ENCODE results near the gene KPNA2.
"Not testable (repeated sequence)": the region's sequence is repeated elsewhere in the genome, so short reads cannot be mapped to it uniquely, and the experiment has no call there.

The KPNA2 gene

DNA sequence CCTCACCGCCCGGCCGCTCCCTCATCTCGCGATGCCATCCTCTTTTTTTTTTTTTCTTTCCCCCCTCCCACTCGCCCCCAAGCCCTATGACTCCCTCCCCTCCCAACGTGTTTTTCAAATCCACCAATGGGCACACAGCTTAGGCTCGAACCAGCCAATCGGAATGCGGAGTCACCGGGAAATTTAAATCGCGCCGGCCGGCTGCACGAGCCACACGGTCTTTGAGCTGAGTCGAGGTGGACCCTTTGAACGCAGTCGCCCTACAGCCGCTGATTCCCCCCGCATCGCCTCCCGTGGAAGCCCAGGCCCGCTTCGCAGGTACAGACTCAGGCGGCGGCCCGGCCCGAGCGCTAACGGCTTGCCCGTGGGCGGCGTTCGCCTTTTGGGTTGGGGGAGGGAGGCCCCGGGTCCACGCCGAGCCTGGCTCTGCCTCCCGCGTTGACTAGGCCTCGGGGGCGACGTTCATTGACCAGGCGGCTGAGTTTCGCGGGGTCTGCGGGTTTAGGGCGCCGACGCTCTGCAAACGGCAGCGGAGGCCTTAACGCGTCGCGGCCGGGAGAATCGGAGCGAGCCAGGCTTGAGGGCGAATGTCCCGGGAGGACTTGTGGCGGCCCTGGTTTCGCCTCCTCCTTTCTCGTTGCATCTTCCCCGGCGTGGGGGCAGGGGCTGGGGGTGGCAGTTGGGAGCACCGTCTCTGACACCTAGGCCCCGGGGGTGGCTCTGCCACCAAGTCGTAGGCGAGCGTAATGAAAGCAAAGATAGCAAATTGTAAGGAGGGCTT is at the start of gene KPNA2:
KPNA2 (plus strand) TSS at position 213 of the 781 bp plus-strand sequence. CDS start 1,398 bp downstream, outside the sequence.
- DNase-seq: peak; percentile 92

DNA sequence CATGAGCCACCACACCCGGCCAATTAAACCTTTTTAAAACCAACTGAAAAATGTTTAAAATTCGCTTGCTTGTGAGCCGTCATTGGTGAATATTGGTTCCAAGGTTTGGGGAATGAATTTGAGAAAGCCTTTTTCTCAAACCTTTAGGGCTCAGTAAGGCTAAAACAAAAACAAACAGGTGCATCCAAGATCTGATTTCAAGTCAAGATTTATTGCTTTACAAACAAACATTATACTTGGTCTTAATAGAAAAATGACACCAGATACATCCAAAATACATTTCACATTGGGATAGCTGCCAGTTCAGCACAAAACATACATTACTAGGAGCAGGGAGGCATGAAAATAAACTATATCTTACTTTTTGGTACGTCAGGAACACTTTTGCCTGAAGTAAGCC is 44.6 kb upstream of the KPNA2 start:
- no peak for DNase-seq

DNA sequence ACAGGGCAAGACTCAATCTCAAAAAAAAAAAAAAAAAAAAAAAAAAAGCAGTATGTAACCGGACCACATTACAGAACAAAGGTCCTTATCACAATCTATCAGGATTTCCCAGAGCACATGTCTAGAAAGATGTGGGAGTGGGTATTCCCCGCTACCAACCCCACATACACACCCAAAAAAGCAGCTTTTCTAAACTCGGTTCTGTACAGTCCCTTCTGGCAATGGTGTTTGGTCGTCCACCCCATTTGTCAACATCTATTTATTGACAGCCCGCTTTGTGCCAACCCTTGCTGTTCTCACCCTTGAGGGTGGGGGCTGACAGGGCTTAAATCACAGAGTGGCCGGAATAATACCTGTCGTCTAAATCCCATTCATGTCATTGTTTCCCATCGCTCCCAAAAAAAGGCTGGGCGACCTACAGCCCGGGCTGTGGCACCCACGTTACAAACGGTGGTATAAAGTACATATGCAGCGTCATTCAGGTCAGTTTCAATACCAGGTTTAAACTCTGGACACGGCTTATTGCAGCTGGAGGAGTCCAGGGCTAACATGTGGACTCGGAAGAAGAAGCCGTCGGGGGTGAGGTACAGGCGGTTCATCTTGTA is 42.9 kb upstream of the KPNA2 start:
- DNase-seq: no peak

DNA sequence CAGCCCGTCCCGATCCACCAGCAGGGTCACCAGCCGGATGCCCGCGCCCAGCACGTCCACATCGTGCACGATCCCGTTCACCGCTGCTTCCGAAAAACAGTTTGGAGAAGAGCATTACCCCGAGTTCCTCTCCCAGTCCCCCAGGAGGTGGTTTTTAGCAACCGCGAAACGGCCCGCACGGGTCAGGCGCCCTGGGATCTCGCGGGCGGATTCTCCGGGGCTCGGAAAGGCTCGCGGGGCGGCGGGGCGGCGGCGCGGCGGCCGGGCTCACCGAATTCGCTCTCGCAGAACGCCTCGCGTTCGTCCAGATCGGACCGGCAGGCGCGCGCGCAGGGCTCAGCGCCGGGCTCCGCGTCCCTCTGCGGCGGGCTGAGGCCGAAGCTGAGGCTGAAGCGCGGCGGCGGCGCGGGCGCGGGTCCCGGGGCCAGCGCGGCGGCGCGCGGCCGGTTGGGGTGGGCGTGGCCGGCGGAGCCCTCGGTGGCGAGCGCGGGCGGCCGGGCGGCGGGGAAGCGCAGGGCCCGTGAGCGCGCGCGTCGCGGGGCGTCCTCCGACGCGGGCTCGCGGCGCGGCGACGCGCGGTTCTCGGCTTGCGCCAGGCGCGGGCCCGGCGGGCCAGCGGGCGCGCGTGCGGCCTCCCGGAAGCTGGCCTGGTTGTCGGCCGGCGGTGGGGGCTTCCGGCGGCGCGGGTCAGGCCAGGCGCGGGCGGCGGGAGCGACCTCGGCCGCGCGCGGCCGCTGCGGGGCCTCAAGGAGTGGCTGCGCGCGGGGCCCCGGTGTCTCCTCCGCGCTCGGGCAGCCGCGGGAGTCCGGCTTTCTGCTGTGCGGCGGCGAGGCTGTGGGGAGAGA is 42.2 kb upstream of the KPNA2 start:
- peak; percentile 78 for DNase-seq

DNA sequence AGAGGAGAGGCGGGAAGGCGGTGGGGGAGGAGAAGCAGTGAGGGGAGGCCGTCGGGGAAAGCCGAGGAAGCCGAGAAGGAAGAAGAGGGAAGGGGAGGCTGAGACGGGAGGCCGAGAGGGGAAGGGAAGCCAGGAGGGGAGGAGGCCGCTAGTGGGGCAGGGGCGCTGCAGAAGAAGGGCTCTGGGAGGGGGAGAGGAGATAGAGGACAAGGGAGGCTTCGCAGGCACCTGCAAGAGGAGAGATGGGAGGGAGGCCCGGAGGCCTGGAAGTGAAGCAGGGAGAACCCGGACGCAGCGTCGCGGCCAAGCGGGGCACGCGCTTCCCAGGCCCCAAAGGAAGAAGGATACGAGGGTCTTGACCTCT is 41.6 kb upstream of the KPNA2 start:
- DNase-seq: no peak

DNA sequence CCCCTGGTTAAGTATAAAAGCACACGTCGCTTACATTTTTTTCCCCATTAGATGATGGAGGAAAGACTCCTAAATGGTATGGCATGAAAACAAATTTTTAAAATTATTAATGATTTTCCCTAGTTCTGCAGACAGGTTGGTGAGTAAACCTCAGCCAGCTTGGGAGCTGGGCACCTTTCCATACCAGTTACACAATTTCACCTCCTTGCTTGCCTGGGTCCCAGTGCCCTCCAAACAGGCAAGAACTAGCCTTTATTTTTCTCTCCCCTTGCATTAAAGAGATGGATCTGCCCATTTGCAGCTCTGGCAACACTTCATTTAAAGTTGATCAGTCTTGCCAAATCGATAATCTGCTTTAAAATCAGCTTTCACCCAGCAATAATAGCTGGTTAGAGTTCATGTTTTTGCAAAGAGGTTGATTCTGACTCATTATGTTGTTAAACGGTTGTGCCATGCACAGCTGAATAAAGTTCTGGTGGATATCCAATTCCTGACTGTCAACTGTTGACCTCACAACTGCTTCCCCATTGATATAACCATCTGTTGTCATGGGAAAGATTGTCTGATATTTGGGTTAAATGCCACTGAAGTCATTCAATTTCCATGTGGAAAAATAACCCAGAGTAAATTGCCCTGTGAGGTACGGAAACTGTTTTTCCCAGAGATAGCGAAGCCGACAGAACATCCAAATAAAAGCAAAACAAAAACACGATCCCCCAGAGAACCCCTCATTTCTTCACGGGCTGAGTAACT is 40.5 kb upstream of the KPNA2 start:
- DNase-seq: peak; percentile 22

DNA sequence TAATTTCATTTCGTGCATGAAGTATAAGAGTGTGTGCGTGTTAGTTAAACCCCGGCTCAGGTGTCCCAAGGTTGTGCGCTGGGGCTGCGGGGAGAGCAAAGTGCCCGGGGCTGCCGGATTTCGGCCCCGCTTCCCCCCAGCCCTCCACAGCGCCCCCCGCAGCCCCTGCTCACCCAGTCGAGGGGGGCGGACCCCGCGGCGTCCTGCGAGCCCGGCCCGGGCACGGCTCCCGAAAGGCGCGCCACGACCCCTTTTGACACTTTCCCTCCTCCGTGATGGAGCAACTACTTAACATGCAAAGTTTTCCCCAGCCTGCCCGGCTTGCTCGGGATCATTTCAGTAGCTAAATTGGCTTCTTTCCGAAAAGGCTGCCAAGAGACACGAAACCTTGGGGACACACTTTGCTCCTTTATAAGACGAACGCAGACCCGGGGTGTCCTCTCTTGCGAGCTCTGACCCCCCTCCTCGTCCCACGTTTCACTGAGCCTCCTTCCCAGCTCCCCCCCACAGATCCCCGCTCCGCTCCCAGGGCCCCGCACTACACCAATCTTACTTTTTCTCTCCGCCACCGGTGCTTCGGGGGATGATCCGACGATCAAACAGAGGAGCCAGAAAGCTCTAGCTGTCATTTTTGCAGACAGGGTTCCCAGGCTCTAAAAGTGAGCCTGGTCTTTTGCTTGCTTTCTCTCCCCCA is 39.8 kb upstream of the KPNA2 start:
- DNase-seq: peak; percentile 55

DNA sequence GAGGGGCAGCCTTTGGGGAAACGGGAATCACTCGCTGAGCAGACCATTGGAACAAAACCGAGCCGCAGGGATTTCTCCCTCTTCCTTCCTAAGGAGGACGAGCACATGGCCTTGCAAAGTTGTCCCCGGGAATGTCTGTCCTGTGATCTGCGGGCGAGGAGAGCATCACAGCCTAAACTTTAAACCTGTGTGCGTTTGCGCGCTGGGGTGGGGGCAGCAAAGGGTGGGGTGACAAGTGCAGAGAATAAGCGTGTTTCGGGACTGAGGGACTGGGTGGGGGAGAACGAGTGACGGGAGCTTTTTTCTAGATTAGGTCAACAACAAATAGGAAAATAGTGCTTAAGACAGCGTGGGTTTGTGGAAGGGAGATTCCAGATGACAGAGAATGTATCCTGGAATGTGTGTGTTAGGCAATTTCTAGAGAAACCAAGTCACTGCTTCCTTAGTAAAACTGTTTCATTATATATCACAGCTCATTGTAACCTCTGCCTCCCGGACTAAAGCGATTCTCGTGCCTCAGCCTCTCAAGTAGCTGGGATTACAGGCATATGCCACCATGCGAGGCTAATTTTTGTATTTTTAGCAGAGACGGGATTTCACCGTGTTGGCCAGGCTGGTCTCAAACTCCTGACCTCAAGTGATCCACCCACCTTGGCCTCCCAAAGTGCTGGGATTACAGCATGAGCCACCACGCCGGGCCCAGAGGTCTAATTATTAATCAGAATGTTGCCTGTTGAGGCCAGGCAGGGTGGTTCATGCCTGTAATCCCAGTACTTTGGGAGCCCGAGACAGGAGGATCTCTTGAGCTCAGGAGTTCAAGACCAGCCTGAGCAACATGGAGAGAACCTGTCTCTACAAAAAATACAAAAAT is 39.0 kb upstream of the KPNA2 start, which contains the start of gene C17orf58:
C17orf58 (minus strand) TSS at position 169 of the 871 bp plus-strand sequence. CDS start 271 bp downstream, outside the sequence.
- DNase-seq: peak; percentile 58

DNA sequence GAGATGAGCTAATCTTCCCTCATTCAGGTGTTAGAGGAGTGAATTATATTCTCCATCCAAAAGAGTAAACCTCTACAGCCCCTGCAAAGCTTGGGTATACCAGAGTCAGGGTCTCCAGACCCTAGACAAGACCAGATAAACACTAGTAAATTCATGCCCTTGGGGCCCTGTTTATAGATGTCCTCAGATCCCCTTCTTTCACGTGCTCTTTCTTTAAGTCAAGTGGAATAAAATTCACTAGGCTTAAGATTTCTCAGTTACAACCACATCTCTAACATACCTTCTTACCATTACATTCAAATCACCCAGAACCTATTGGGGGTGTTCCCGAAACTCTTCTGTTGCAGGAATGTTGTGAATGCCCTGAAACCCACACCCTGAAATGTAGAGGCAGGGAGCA is 37.1 kb upstream of the KPNA2 start:
- peak; percentile 18 for DNase-seq

DNA sequence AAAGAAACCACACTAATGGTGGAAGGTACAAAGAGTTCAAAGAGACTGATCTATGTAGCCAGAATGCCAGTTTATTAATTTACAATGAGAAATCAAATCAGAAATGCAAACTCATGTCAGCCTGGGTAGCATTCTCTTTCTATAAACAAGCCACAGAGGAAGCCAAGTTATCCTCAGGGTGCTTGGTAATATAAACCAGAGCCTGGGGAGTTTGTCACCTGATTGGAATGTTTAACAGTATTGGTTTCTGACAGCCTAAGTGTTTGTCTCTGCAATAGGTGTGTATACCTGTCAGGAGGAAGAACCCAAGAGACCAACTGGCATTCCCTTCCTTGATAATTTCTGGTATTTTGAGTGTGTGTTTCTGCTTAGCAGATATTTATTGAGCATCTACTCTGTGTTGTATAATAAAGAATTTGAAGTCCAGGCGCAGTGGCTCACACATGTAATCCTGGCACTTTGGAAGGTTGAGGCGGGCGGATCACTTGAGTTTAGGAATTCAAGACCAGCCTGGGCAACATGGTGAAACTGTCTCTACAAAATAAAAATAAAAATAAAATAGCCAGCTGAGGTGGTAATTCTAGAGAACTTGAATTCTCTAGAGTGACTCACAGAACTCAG is 36.1 kb upstream of the KPNA2 start:
- no peak for DNase-seq

DNA sequence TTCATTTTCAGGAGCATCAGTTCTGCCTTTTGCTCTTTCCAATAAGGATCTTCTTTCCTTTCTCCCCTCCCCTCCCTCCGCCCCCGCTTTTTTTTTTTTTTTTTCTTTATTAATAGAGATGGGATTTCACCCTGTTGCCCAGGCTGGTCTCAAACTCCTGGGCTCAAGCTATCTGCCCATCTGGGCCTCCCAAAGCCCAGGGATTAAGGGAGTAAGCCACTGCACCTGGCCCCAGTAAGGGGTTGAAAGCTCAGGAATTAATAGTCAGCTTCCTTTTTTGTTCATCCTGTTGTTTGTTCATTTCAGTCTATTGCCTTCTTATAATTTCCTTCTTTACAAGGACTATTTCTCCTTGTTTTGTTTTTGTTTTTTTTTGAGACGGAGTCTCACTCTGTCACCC is 31.3 kb upstream of the KPNA2 start:
- no peak for DNase-seq

DNA sequence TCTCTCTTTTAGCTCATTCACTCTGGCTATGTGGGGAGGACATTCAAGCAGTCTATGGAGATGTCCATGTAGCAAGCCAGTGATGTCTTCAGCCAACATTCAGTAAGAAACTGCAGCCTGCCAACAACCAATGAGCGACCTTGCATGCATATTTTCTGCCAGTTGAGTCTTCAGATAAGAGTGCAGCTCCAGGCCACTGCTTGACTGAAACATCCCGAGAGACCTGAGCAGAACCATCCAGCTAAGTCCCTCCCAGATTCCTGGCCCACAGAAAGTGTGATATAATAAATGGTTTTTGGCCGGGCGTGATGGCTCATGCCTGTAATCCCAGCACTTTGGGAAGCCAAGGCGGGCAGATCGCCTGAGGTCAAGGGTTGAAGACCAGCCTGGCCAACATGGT is 28.7 kb upstream of the KPNA2 start:
- DNase-seq: no peak

DNA sequence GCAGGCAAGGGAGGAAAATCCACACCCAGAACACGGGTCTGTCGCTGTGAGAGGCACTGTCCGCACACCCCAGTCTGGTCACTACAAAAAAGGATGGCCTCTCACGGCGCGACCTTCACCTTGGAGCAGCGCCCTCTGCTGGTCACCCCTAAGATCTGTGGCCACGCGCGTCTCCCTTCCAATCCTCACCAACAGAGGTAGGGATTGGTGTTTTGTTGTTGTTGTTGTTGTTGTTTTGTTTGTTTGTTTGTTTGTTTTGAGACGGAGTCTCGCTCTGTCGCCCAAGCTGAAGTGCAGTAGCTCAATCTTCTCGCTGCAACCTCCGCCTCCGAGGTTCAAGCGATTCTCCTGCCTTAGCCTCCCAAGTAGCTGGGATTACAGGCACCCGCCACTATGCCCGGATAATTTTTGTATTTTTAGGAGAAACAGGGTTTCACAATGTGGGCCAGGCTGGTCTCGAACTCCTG is 24.3 kb upstream of the KPNA2 start:
- DNase-seq: peak; percentile 87

DNA sequence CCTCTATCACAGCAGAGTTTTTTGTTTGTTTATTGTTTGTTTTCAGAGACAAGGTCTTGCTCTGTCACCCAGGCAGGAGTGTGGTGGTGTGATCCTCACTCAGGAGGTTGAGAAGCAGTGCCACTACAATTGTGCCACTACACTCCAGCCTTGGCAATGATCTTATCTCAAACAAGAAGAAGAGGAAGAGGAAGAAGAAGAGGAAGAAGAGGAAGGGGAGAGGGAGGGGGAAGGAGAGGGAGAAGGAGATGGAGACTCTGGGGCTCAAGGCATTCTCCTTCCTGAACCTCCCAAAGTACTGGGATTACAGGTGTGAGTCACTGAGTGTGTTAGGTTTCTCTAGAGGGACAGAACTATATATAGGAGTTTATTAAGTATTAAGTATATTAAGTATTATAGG is 22.1 kb upstream of the KPNA2 start:
- no peak for DNase-seq

DNA sequence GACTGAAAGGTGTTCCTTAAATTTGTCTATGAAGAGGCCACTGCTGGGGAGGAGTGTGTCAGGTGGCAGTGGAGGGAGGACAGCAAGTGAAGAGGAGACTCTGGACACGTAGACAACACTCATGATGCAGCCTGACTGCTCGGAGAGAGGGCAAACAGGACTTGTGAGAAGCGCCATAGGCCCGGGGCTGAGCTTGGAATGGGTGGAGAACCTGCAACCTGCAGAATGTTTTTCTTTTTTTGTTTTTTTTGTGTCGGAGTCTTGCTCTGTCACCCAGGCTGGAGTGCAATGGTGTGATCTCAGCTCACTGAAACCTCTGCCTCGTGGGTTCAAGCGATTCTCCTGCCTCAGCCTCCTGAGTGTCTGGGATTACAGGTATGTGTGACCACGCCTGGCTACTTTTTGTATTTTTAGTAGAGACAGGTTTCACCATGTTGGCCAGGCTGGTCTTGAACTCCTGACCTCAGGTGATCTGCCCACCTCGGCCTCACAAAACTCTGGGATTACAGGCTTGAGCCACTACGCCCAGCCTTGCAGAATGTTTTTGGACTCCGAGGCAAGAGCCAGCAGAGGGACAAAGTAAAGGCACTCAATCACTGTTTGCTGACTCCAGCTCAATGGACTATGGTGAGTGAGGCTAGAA is 20.3 kb upstream of the KPNA2 start:
- no peak for DNase-seq

DNA sequence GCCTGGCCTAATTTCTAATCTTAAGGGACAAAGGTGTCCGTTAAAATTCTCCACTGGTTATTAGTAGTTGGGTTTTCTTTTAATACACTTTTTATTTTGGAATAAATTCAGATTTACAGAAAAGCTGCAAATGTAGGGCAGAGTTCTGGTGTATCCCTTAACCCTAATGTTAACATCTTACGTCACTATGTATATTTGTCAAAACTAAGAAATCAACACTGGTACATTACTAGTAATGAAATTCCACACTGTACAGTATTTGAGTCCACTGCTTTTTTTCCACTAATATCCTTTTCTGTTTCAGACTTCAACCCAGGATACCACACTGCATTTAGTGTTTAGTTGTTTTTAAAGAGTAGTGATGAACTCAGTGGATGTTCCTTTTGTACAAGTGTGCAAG is 18.7 kb upstream of the KPNA2 start:
- DNase-seq: no peak

DNA sequence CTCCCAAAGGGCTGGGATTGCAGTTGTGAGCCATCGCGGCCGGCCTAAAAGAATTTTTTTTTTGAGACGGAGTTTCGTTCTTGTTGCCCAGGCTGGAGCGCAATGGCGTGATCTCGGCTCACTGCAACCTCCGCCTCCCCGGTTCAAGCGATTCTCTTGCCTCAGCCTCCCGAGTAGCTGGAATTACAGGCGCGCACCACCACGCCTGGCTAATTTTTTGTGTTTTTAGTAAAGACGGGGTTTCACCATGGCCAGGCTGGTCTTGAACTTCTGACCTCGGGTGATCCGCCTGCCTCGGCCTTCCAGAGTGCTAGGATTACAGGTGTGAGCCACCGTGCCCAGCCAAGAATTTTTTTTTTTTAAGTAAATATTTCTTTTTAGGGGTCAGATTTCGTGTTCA is 17.0 kb upstream of the KPNA2 start:
- not testable (repeated sequence) for DNase-seq

DNA sequence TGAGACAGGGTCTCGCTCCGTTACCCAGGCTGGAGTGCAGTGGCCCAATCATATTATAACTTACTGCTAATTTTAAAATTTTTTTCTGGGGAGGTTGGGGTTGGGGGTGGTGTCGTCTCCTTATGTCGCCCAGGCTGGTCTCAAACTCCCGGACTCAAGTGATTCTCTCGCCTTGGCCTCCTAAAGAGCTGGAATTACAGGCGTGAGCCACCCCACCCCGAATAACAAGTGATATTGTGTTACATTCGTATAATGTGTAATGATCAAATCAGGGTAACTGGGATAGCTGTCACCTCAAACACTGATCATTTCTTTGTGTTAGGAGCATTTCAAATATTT is 16.2 kb upstream of the KPNA2 start:
- DNase-seq: no peak

DNA sequence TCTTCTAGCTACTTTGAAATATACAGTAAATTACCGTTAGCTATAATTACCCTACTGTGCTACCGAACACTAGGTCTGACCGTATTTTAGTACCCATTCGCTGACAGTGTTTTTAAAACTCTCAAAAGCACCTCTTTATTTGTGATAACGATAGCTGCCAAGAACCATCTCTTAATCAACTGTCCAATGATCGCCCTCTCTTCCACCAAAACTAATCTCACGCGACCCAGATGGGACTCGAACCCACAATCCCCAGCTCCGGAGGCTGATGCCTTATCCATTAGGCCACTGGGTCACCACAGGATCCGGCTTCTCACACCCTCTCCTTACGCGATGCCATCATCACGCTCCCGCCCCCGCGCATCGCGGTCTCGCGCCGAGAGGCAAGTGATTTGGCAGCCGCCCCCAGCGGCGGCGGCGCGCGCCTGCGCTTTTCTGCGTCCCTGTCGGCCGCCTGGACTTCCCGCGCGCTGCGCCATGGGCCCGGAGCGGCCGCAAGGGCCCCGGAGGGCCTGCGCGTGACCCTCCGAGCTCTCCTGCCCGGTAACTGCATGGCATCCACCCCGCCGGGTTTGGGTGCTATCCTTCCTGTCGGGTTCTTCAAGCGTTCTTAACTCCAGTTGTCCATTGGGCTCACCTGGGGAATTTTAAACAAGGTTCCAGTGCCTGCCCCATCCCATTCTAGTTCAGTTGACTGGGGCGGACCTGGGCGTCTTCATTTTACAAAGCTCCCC is 15.7 kb upstream of the KPNA2 start:
- DNase-seq: peak; percentile 100

DNA sequence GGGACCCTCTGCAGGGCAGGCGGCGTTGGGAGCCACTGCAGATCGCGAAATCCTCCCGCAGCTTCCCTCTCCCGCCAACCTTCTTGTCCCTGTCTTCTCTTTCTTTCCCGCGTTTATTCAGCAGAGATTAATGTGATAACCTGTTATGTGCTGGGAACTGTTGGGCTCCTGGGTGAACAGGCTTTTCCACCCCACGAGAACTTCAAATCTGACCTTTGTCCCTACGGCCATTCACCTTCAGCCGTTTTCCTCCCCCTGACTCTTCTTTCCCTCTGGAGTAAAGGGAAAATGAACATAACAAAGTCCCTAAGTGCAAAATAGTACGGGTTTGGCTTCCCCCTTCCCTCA is 15.2 kb upstream of the KPNA2 start:
- no peak for DNase-seq

All from stimulated activated CD8-positive, alpha-beta memory T cell treated with anti-CD3 and anti-CD28 coated beads, Interleukin-4, amount 100 ng/mL, for 48 hours (primary cell).